Head of caudate nucleus (tissue), 42 donors: Measurements from ENCODE around the gene HSPB6.

Experiments
- DNase-seq, 42 donors: peaks; one replicate each; pipeline versions ENCODE4 v3.0.0 to v3.0.0-alpha.2; 2020 to 2021; ENCODE audit warnings: mixed read lengths in 7 of 42
- intact Hi-C: fragments of 100-400 bp; cut with DNase I; formaldehyde crosslinking; loops from one replicate; pipeline ENCODE4 v1.15.0; 2022

The HSPB6 gene

DNA sequence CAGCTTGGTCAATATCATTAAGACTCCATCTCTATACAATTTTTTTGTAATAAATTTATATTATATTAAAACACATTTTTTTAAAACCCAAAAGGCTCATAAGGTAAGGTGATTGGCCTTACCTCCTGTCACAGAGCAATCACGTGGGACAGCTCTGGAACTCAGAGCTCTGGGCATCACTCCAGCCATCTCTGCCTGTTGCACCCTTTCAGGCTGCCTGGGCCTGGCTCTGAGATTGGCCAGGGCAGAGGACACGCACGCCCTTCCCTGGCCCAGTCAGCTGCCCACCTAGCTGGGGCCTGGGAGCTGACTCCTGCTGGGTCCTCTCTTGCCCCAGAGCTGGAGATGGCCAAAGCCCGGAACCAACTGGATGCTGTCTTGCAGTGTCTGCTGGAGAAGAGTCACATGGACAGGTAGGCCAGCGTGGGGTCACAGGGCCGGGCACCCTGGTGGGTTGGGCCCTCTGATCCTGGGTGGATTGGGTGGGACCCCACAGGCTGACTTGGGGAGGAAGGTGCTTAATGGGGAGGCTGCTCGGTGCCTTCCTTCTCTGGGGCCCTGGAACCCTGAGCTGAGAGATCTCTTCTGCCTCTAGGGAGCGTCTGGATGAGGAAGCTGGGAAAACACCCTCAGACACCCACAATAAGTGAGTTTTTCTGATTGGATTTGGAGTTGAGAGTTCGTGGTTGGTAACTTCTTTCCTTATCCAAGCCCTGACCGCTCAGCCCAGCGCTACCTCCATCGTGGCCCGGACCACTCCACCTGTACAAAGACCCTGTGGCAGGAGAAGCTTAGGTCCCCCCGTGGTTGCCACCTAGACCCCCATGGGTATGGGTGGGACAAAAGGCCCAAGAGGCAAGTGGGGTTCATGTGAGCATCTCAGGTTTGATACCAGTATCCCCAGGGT is 4.7 kb downstream of the HSPB6 start:
- no peak for DNase-seq
- intact Hi-C loops = no loop called here

DNA sequence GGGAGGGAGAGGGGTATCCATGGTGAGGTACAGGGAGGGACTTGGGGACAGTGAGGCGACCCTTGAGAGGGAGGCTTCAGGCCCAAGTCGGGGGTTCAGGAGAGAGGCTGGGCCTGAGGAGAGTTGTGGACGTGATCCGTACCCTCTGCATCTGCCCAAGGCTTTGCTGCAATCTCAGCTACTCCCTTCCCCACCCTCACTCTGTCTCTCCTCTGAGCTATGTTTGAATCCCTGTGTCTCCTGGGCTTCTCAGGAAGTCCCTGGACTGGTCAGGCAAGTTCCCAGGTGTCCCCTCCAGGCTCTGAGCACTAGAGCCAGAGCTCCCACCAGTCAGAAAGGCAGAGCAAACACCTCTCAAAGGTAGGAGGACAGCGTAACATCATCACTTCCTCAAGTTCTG is 6.7 kb downstream of the HSPB6 start:
- intact Hi-C loops = no loop called here
- no peak for DNase-seq

GRCh38 chr19:35748106-35749020 is 8.5 kb downstream of the HSPB6 start, which contains the start of gene LIN37:
Gene LIN37, plus strand, starts transcription at chr19:35748576. Its CDS starts 149 bp downstream, at chr19:35748725.
- intact Hi-C loops = loop anchor here (10.0 kb wide), 1 partner anchor 186 kb away; the partner anchor contains the start of gene LRFN3
- peak; percentile 97 to 100 (median 100) for DNase-seq

- no peak for DNase-seq
- intact Hi-C loops = loop anchor here (10.0 kb wide), 1 partner anchor 188 kb away; the partner anchor contains the start of gene LRFN3
Measured at GRCh38 chr19:35746531-35746930, 10.3 kb downstream of the HSPB6 start.

GRCh38 chr19:35746087-35746462 is 10.8 kb downstream of the HSPB6 start:
- intact Hi-C loops = loop anchor here (10.0 kb wide), 1 partner anchor 189 kb away; the partner anchor contains the start of gene LRFN3
- DNase-seq = no peak

GRCh38 chr19:35745328-35746086 is 11.3 kb downstream of the HSPB6 start, which contains the start of the genes PSENEN and U2AF1L4:
Gene PSENEN, plus strand, starts transcription at chr19:35745651. Its CDS starts 280 bp downstream, at chr19:35745931.
Gene U2AF1L4, minus strand, starts transcription at chr19:35745418. Its CDS starts 27 bp downstream, at chr19:35745391.
- intact Hi-C loops = loop anchor here (2.0 to 10.0 kb wide), 2 partner anchors 29 to 189 kb away; partner anchors contain the start of gene LRFN3
- DNase-seq = peak; percentile 95 to 99 (median 98)

DNA sequence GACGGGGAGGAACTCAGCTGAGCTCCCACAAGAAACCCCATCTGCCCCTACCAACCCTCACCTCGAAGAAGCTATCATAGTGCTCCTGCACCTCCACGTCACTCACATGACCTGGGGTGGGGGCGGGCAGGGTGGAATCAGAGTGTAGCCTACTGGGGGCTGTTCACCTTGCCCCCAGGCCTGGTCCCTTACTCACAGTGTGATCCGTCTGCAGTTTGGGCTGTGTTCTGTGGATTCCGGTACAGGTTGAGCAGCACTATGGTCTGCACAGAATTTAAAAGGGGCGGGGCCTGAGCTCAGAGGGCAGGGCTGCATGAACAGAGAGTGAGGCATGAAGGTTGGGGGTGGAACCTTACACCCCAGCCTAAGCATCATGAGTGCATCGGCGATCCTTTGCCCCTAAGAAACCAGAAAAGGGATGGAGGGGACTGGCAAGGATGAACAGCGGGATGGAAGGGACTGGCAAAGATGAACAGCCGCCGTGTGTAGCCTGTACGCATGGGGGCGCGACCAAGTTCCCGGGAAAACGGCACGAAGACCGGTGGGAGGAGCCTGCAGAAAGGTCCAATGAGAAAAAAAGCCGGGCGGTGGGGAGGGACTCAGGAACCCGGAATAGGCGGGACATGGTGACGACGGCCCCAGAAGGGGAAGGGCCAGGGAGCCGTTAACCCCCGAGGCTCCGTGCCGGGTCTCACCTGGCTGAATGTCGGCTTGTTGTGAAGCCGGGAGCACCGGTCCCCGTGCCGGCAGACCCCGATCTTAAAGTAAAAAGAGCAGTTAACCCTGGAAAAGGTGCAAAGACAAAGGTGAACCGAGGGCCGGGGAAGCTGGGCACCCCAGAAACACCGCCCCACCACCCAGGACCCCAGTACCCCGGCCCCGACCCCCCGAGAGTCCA is 12.2 kb downstream of the HSPB6 start:
- DNase-seq = peak; percentile 90 to 99 (median 98)
- intact Hi-C loops = loop anchor here (2.0 to 10.0 kb wide), 2 partner anchors 28 to 190 kb away; partner anchors contain the start of gene LRFN3

- no peak for DNase-seq
- intact Hi-C loops = loop anchor here (2.0 to 10.0 kb wide), 2 partner anchors 27 to 191 kb away; partner anchors contain the start of gene LRFN3
Measured at GRCh38 chr19:35743640-35744429, 13.0 kb downstream of the HSPB6 start.

GRCh38 chr19:35742121-35742724 is 14.6 kb downstream of the HSPB6 start, which contains the start of gene IGFLR1:
Gene IGFLR1, minus strand, starts transcription at chr19:35742452. Its CDS starts 1,272 bp downstream, at chr19:35741180.
- peak in 15 of 42 donors; percentile 15 to 65 (median 36) for DNase-seq
- intact Hi-C loops = loop anchor here (10.0 kb wide), 1 partner anchor 193 kb away; the partner anchor contains the start of gene LRFN3

DNA sequence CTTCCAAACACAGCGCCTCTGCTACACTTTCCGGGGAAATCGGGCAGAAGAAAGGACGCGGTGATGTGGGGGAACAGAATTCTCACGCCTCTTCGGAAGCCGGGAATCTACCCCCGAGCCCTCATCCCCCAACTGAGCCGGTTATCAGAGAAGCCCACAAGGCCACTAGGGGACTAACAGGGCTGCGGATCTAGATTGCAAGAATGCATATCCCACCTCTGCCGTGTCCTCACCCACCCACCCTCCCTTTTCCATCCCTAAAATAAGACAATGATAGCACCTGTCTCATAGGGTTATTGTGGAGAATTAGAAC is 15.7 kb downstream of the HSPB6 start:
- no peak for DNase-seq
- intact Hi-C loops = loop anchor here (10.0 kb wide), 1 partner anchor 194 kb away; the partner anchor contains the start of gene LRFN3

DNA sequence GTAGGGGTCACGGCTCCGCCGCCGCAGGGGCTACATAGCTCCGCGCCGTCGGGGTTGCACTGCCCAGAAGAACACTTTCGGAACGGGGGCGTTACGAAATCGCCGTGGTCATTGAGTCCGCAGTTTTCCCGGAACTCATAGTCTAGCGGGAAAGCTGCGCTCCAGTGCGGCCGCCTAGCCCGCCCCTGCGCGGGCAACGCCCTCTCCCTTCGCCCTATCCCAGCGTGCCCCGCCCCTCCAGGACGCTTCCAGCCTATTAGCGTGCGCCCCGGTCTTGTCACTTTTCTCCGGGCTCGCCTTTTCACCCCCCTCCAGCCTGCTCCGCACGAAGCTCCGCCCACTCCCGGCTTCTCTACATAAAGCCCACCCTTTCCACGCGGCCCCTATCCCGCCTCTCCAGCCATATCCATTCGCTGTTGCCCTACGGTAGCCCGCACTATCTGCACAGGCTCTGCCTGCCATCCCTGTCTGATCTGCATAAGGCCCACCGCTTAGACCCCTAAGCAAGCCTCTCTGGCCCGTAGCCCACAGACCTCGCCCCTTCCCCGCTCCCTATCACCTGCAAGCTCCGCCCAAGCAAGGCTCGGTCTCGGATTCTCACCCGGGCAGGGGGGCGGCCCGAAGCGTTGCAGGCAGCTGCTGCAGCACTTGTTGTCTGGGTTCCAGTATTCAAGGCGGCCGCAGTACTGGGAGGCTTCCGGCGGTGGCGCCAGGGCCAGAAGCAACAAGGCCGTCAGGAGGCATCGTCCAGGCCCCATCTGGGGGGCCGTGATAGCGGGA is 16.2 kb downstream of the HSPB6 start:
- peak; percentile 97 to 100 (median 99) for DNase-seq
- intact Hi-C loops = loop anchor here (10.0 kb wide), 1 partner anchor 194 kb away; the partner anchor contains the start of gene LRFN3

DNA sequence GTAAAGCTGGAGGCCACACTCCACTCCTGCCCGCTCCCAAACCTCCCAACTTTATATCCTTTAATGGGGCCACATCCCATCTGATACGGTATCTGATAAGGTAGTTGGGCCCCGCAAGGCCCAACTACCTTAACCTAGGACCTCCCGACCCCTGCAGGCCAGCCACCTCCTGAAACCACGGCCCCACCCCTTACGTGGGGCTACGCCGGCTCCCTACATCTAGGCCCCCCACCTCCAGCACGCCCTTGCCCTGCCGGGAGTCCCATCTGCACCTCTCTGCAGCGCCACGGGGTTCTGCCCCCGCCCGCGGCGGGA is 16.8 kb downstream of the HSPB6 start:
- intact Hi-C loops = loop anchor here (10.0 kb wide), 1 partner anchor 195 kb away; the partner anchor contains the start of gene LRFN3
- no peak for DNase-seq

DNA sequence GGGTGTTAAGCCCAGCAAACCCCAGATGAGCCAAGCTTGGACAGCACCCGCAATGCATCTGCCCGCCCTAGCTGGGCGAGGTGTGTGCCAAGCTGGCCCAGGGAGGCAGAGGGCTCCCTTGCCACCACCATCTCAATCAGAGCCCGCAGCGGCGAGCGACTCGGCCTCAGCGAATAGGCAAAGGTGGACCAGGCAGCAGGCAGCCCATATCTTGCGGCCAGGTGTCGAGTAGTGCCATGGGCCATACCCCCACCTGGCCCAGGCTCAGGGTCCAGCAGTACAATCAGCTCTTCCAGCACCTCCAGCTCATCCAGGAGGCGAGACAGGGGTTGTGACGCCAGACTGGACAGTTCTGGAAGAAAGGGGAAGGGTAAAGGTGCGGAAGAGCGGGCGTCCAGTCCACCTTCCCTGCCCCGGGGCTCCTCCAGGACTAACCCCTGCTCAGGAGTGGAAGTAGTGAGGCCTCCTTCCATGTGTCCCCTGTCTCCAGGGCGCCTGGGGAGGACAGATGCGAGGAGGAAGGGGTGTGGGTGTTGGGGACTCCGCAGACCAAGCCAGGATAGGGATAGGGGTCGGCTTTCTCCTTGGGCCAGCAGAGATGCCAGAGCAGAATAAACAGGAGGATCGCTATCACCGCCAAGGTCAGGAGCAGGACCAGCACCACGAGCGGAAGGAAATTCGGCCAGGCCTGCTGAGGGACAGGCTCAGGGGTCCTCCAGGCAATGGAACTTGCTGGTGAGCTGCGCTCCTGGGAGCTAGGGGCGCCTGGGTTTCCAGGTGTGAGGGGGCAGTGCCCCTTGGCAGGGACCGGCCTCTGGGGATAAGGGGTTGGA is 17.3 kb downstream of the HSPB6 start:
- intact Hi-C loops = loop anchor here (10.0 kb wide), 1 partner anchor 195 kb away; the partner anchor contains the start of gene LRFN3
- peak in 1 of 42 donors; percentile 29 for DNase-seq

- no peak for DNase-seq
- intact Hi-C loops = no loop called here
Measured at GRCh38 chr19:35738887-35739229, 18.0 kb downstream of the HSPB6 start.
